NCI-H345 treated with DMSO at 0.1 percent for 48 hours (cell line): ENCODE data around the gene RBM41.
"Not testable (repeated sequence)": the region's sequence is repeated elsewhere in the genome, so short reads cannot be mapped to it uniquely, and the experiment has no call there.

Experiments
- DNase-seq: peaks from one replicate; lab custom pipeline; 2025; ENCODE audit not compliant: unreplicated experiment; lab: John Stamatoyannopoulos, UW

Gene RBM41

GRCh38 chrX:107118322-107119147, at the start of gene RBM41:
TSS of gene RBM41 (minus strand) at chrX:107118822. CDS start at chrX:107118773, 49 bp downstream.
- peak; percentile 79 for DNase-seq

GRCh38 chrX:107168257-107168656, 49.6 kb upstream of the RBM41 start:
- DNase-seq, result no peak

- no peak for DNase-seq
Measured at GRCh38 chrX:107167163-107167921, 48.7 kb upstream of the RBM41 start.

GRCh38 chrX:107157618-107158017, 39.0 kb upstream of the RBM41 start:
- DNase-seq, result not testable (repeated sequence)

GRCh38 chrX:107155621-107156430, 37.2 kb upstream of the RBM41 start:
- DNase-seq, result not testable (repeated sequence)

GRCh38 chrX:107154787-107155620, 36.4 kb upstream of the RBM41 start:
- DNase-seq, result no peak

GRCh38 chrX:107153005-107153404, 34.4 kb upstream of the RBM41 start:
- no peak for DNase-seq

- no peak for DNase-seq
Measured at GRCh38 chrX:107146670-107147069, 28.0 kb upstream of the RBM41 start.

- no peak for DNase-seq
Measured at GRCh38 chrX:107135965-107136307, 17.3 kb upstream of the RBM41 start.

GRCh38 chrX:107135049-107135964, 16.7 kb upstream of the RBM41 start:
- DNase-seq, result no peak

GRCh38 chrX:107123750-107124149, 5.1 kb upstream of the RBM41 start:
- no peak for DNase-seq

GRCh38 chrX:107119283-107119682, 661 bp upstream of the RBM41 start:
- no peak for DNase-seq

- DNase-seq, result no peak
Measured at GRCh38 chrX:107117993-107118321, 665 bp downstream of the RBM41 start.

- no peak for DNase-seq
Measured at GRCh38 chrX:107107459-107107858, 11.2 kb downstream of the RBM41 start.

GRCh38 chrX:107102980-107103379, 15.6 kb downstream of the RBM41 start:
- no peak for DNase-seq

- DNase-seq, result no peak
Measured at GRCh38 chrX:107076158-107076557, 42.5 kb downstream of the RBM41 start.

- DNase-seq, result not testable (repeated sequence)
Measured at GRCh38 chrX:107057731-107058130, 60.9 kb downstream of the RBM41 start.

GRCh38 chrX:107054978-107055377, 63.6 kb downstream of the RBM41 start:
- no peak for DNase-seq

- DNase-seq, result no peak
Measured at GRCh38 chrX:107050195-107050709, 68.4 kb downstream of the RBM41 start.
